Astrocyte (in vitro differentiated cells and primary cell): ENCODE data around the gene CEND1. TPM values are rescaled to one million over a fixed set of nuclear protein-coding genes. Genes with fewer than 3 reads are reported as not detected.

ENCODE experiments used
- DNase-seq: peaks from one replicate; pipeline ENCODE4 v3.0.0-alpha.2; 2010; ENCODE audit warnings: low read depth
- FAIRE-seq: peaks from 2 replicates; lab custom pipeline; 2011; peaks lifted over from hg19 to GRCh38; lab: Jason Lieb, UNC
- H2AFZ ChIP-seq: 2 replicates; pipeline ENCODE4 v1.6.0; 2012; ENCODE audit warnings: low read depth, low read length, inconsistent platforms
- H3K27ac ChIP-seq: 2 replicates; pipeline ENCODE4 v1.5.1; 2011; ENCODE audit warnings: low read depth, low read length, inconsistent platforms
- H3K27me3 ChIP-seq: 2 replicates; pipeline ENCODE4 v1.6.0; 2011; ENCODE audit warnings: low read length, inconsistent platforms; ENCODE audit not compliant: insufficient read depth
- H3K36me3 ChIP-seq: 2 replicates; pipeline ENCODE4 v1.5.1; 2011; ENCODE audit warnings: low read length, inconsistent platforms; ENCODE audit not compliant: insufficient read depth
- H3K4me1 ChIP-seq: 2 replicates; pipeline ENCODE4 v1.5.1; 2011; ENCODE audit warnings: low read length, inconsistent platforms; ENCODE audit not compliant: insufficient read depth
- H3K4me2 ChIP-seq: 2 replicates; pipeline ENCODE4 v1.6.0; 2012; ENCODE audit warnings: low read length, inconsistent platforms
- H3K4me3 ChIP-seq: 2 replicates; pipeline ENCODE4 v1.5.1; 2011; ENCODE audit warnings: low read depth, mild to moderate bottlenecking, low read length, inconsistent platforms; ENCODE audit not compliant: insufficient read depth
- H3K79me2 ChIP-seq: 2 replicates; pipeline ENCODE4 v1.6.0; 2012; ENCODE audit warnings: mild to moderate bottlenecking, low read length, inconsistent platforms; ENCODE audit not compliant: insufficient read depth
- H3K9ac ChIP-seq: 2 replicates; pipeline ENCODE4 v1.6.0; 2012; ENCODE audit warnings: mild to moderate bottlenecking, low read length, inconsistent platforms
- H3K9me3 ChIP-seq: 2 replicates; pipeline ENCODE4 v1.5.1; 2012; ENCODE audit warnings: low read depth, mild to moderate bottlenecking, low read length, inconsistent platforms; ENCODE audit not compliant: insufficient read depth
- H4K20me1 ChIP-seq: 2 replicates; pipeline ENCODE4 v1.6.0; 2012; ENCODE audit warnings: low read length, inconsistent platforms; ENCODE audit not compliant: insufficient read depth
- H3K27ac Mint-ChIP-seq: one replicate; pipeline ENCODE4 v1.8.0; 2021; ENCODE audit warnings: mild to moderate bottlenecking, mixed read lengths; ENCODE audit not compliant: unreplicated experiment
- H3K27me3 Mint-ChIP-seq: one replicate; pipeline ENCODE4 v1.8.0; 2021; ENCODE audit warnings: low read depth, mixed read lengths; ENCODE audit not compliant: unreplicated experiment
- H3K36me3 Mint-ChIP-seq: one replicate; pipeline ENCODE4 v1.8.0; 2021; ENCODE audit warnings: low read depth, mixed read lengths; ENCODE audit not compliant: unreplicated experiment
- H3K4me1 Mint-ChIP-seq: one replicate; pipeline ENCODE4 v1.8.0; 2021; ENCODE audit warnings: low read depth, mixed read lengths; ENCODE audit not compliant: unreplicated experiment
- H3K4me3 Mint-ChIP-seq: one replicate; pipeline ENCODE4 v1.8.0; 2021; ENCODE audit warnings: mild to moderate bottlenecking, moderate library complexity, mixed read lengths; ENCODE audit not compliant: unreplicated experiment
- H3K9me3 Mint-ChIP-seq: one replicate; pipeline ENCODE4 v1.8.0; 2021; ENCODE audit warnings: mild to moderate bottlenecking, mixed read lengths; ENCODE audit not compliant: unreplicated experiment
- EZH2 ChIP-seq: IDR thresholded peaks from 2 replicates; pipeline ENCODE4 v1.6.1; 2012; ENCODE audit warnings: mild to moderate bottlenecking, low read length, inconsistent platforms; ENCODE audit not compliant: insufficient read depth
- total RNA-seq: library from RNA; stranded (reverse); gene quantifications from 2 replicates; pipeline ENCODE4 v1.2.1, GENCODE V29; 2021
- TF ChIP-seq, protein P1 (sequence below): IDR thresholded peaks from 2 replicates; pipeline ENCODE4 v1.5.1; 2011; ENCODE audit warnings: low read depth, mild to moderate bottlenecking, inconsistent platforms, low read length, moderate library complexity; ENCODE audit not compliant: insufficient read depth

CEND1 gene
- total RNA-seq, 1 donor from 2014 or later = 0.59 TPM

DNA sequence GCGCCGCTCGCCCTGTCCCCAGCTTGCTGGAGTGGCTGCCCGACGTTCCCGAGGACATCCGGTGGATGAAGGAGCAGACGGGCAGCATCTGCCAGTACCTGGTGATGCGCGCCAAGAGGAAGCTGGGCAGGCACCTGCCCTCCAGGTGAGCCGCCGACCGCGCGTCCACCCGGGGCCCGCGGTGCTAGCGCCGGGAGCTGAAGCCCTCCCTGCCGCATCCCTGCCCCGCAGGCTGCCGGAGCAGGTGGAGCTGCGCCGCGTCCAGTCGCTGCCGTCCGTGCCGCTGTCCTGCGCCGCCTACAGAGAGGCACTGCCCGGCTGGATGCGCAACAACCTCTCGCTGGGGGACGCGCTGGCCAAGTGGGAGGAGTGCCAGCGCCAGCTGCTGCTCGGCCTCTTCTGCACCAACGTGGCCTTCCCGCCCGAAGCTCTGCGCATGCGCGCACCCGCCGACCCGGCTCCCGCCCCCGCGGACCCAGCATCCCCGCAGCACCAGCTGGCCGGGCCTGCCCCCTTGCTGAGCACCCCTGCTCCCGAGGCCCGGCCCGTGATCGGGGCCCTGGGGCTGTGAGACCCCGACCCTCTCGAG is 34.5 kb upstream of the CEND1 start:
- H3K4me2 ChIP-seq = no peak overlapping the region
- no peaks in the 10 kb centered on the region for H3K9me3 ChIP-seq
- DNase-seq (no peak), FAIRE-seq (no peak)
- Mint-ChIP-seq H3K36me3 (peaks cover 2% of the 10 kb centered on the region), H3K27me3 (peaks cover 10% of the 10 kb centered on the region), H3K9me3 (no peaks in the 10 kb centered on the region), H3K4me1 (peaks cover 9% of the 10 kb centered on the region), H3K27ac (no peak overlapping the region), H3K4me3 (no peak overlapping the region)
- no peak overlapping the region for H3K4me3 ChIP-seq
- H3K27me3 ChIP-seq = no peaks in the 10 kb centered on the region
- no peak overlapping the region for H2AFZ ChIP-seq
- peaks cover 28% of the 10 kb centered on the region for H3K4me1 ChIP-seq
- H3K79me2 ChIP-seq = peaks cover 27% of the 10 kb centered on the region
- H3K36me3 ChIP-seq = no peaks in the 10 kb centered on the region
- no peak overlapping the region for H3K9ac ChIP-seq
- TF ChIP-seq EZH2 = no peak
- TF ChIP-seq, protein P1, sequence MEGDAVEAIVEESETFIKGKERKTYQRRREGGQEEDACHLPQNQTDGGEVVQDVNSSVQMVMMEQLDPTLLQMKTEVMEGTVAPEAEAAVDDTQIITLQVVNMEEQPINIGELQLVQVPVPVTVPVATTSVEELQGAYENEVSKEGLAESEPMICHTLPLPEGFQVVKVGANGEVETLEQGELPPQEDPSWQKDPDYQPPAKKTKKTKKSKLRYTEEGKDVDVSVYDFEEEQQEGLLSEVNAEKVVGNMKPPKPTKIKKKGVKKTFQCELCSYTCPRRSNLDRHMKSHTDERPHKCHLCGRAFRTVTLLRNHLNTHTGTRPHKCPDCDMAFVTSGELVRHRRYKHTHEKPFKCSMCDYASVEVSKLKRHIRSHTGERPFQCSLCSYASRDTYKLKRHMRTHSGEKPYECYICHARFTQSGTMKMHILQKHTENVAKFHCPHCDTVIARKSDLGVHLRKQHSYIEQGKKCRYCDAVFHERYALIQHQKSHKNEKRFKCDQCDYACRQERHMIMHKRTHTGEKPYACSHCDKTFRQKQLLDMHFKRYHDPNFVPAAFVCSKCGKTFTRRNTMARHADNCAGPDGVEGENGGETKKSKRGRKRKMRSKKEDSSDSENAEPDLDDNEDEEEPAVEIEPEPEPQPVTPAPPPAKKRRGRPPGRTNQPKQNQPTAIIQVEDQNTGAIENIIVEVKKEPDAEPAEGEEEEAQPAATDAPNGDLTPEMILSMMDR = no peak
- H4K20me1 ChIP-seq = peaks cover 44% of the 10 kb centered on the region
- H3K27ac ChIP-seq = no peak overlapping the region

DNA sequence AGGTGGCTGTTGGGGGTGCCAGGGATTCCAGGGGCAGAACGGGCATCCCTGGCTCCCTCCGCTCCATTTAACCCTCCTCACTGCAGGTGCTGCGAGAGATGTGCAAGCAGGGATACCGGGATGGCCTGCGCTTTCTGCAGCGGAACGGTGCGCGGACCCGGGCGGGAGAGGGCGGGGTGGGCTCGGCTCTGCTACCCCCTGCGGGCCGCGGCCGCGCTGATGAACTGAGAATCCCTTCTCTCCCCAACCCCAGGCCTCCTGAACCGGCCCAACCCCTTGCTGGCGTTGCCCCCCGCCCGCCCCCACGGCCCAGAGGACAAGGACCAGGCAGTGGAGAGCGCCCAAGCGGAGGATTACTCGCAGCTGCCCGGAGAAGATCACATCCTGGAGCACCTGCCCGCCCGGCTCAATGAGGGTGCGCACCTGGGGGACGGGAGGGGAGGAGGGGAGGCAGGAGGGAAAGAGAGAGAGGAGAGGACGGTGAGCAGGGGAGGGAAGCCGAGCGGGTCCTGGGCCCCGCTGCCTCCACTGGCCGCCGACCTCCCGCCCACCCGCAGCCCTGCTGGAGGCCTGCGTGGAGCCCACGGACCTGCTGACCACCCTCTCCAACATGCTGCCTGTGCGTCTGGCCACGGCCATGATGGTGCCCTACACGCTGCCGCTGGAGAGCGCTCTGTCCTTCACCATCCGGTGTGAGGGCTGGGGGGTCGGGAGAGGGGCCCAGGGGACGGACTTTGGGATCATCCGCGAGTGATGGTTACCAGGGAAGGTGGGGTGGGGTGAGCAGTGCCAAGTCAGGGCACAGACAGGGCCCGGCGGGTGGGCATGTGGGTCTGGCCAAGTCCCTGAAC is 33.8 kb upstream of the CEND1 start:
- no peaks in the 10 kb centered on the region for H3K9me3 Mint-ChIP-seq
- Histone ChIP-seq H3K27ac (no peak overlapping the region), H3K36me3 (no peaks in the 10 kb centered on the region), H3K9me3 (no peaks in the 10 kb centered on the region), H3K4me3 (no peak overlapping the region), H4K20me1 (peaks cover 43% of the 10 kb centered on the region), H3K9ac (no peak overlapping the region), H3K4me1 (peaks cover 26% of the 10 kb centered on the region), H2AFZ (no peak overlapping the region), H3K4me2 (no peak overlapping the region), H3K79me2 (peaks cover 27% of the 10 kb centered on the region), H3K27me3 (no peaks in the 10 kb centered on the region)
- H3K4me3 Mint-ChIP-seq = no peak overlapping the region
- peaks cover 9% of the 10 kb centered on the region for H3K4me1 Mint-ChIP-seq
- DNase-seq = no peak
- H3K36me3 Mint-ChIP-seq = peaks cover 2% of the 10 kb centered on the region
- no peak for TF ChIP-seq EZH2
- TF ChIP-seq, protein P1 = no peak
- FAIRE-seq = no peak
- no peak overlapping the region for H3K27ac Mint-ChIP-seq
- H3K27me3 Mint-ChIP-seq = peaks cover 10% of the 10 kb centered on the region
